ENCODE results near the gene KDM4C.
"Not testable (repeated sequence)": the region's sequence is repeated elsewhere in the genome, so short reads cannot be mapped to it uniquely, and the experiment has no call there.

KDM4C gene

DNA sequence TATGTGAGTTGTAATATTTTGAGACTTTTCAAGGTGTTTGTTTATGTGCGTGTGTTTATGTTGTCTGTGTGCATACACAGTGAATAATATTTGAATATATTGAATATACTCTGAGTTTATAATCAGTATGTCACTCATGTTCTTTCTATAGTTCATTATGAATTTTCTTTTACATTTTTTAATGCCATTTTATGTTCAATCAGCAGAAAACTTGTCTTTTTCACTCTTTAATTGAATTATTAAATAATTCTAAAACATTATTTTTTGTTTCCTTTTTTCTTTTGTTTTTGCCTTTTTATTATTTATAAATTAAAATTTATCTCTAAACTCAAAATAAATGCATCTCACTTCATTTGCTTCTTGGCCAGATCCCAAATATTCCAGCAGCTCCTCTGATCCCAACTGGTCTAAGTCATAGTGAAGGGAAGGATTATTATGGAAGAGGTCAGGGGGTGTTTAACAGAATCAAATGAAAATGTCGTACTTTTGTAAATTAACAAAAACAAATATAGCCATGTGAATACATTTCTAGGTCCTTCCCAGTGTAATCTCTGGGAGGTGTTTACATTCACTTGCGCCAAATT is 188.9 kb downstream of the KDM4C start:
- ChIA-PET CTCF (interaction anchor here (0.6 kb wide), 1 partner anchor 106 kb away, joined by 3 read pairs; no protein-coding TSS in a partner anchor), POLR2A (ENCODE audit: low non-redundant PET) (no interaction called here)
- no peak overlapping the region for H3K27ac ChIP-seq
- TF ChIP-seq, protein P1, sequence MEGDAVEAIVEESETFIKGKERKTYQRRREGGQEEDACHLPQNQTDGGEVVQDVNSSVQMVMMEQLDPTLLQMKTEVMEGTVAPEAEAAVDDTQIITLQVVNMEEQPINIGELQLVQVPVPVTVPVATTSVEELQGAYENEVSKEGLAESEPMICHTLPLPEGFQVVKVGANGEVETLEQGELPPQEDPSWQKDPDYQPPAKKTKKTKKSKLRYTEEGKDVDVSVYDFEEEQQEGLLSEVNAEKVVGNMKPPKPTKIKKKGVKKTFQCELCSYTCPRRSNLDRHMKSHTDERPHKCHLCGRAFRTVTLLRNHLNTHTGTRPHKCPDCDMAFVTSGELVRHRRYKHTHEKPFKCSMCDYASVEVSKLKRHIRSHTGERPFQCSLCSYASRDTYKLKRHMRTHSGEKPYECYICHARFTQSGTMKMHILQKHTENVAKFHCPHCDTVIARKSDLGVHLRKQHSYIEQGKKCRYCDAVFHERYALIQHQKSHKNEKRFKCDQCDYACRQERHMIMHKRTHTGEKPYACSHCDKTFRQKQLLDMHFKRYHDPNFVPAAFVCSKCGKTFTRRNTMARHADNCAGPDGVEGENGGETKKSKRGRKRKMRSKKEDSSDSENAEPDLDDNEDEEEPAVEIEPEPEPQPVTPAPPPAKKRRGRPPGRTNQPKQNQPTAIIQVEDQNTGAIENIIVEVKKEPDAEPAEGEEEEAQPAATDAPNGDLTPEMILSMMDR (conservative IDR thresholded peaks at IDR 0.05; ENCODE audit: low read depth) = no peak
- DNase-seq (ENCODE audit: low spot score) = no peak

GRCh38 chr9:6948921-6949320 is 191.1 kb downstream of the KDM4C start:
- CTCF ChIA-PET; H3K27ac ChIP-seq; DNase-seq (ENCODE audit: low spot score); POLR2A ChIA-PET (ENCODE audit: low non-redundant PET): not testable (repeated sequence)

DNA sequence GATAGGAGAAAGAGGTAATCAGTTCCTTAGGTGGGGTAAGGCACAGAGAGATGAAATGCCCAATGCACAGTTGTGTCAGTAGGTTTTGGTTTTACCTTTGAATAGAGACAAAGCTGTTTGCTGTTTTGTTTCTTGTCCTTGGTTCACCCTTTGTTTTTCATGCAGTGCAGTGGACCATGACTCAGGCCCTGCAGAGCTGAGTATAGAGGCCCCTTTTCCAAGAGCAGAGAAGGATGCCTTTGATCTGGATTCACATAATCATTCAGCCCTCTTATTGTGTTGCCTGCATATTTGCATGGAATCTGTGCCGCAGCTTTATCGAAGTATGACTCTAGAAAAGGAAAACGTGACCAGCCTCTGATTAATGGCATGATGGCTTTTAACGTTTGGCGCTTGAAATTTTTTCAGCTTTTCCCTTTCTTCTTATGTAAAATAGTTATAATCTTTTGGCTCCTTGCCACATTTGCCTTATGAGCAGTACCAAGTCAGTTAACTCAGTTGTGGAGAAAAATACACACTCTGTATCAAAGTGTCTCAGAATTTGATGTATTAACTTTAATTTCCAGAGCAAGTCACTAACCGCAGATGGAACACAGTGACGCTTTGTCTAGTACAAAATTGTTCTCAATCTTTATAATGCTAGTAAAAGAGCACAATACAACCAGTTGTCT is 197.6 kb downstream of the KDM4C start:
- H3K27ac ChIP-seq = no peak overlapping the region
- CTCF ChIA-PET = no interaction called here
- TF ChIP-seq, protein P1 (conservative IDR thresholded peaks at IDR 0.05; ENCODE audit: low read depth) = no peak
- DNase-seq (ENCODE audit: low spot score) = no peak
- POLR2A ChIA-PET (ENCODE audit: low non-redundant PET) = no interaction called here

DNA sequence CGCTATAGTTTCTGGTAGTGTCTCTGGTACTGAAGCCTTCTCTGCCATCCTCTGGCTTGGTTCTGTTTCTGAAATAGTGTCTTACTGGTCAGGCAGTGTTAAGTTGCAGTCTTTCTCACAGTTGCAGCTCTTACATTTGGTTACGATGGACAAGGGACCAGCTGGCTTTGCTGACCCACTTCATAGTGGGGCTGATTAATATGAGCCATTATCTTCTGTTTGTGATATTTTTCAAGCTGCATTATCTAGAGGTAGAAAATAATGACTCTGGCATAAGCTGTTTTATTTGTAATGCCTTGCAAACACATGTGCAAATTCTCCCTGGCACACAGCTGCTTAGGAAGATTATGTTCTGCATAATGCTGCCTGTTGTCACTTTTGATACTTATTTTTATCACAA is 199.1 kb downstream of the KDM4C start:
- H3K27ac ChIP-seq = no peak overlapping the region
- no peak for DNase-seq (ENCODE audit: low spot score)
- POLR2A ChIA-PET (ENCODE audit: low non-redundant PET) = no interaction called here
- CTCF ChIA-PET = no interaction called here
- TF ChIP-seq, protein P1 (conservative IDR thresholded peaks at IDR 0.05; ENCODE audit: low read depth) = no peak

DNA sequence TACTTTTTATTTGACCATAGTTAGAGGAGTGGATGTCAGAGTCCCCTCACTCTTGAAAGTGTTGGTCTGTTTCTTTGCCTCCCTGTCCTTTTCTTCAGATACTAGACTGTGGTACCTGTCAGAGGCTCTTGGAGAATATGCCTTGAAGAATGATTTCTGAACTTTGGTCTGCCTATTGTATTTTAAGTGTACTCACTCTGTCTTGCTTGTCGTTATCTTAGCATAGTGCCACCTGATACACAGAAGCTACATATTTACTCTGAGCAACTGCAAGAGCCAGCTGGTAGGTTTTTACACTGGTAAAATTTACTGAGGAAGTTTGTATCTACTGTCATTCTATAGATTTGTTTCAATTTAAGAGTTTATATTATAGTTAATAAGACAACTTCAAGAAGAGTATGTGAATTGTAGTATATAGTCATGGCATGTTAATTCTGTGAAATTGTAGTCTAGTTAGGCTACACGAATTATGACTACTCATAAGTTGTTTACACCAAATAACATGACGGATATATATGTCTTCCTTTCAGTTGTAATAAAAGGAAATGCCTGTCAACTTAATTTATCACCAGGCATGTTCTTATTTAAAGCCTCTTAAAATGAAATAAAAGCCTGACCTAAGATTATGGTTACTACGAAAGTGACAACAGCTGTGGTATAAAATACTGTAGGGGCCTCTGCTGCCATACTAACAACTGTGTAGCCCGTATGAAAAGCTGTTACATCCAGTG is 201.7 kb downstream of the KDM4C start:
- CTCF ChIA-PET = interaction anchor here (0.6 kb wide), 1 partner anchor 24 kb away, joined by 3 read pairs; no protein-coding TSS in a partner anchor

DNA sequence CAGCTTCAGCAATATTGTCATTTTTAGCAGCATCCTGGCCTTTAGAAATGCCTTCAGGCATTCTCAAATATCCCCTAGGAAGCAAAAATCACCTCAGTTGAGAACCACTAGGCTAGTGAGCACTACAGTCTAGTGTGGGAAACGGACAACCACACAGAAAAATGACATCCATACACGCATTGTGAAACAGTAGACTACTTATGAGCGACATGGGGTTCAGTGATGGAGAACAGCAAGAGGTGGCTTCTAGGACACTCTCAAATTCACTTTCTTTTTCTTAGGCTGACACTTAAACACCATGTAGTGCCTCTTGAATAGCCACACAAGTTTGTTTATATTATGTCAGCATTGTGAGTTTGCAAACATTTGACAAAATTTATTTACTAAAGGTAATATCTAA is 203.0 kb downstream of the KDM4C start:
- no peak for DNase-seq (ENCODE audit: low spot score)
- POLR2A ChIA-PET (ENCODE audit: low non-redundant PET) = no interaction called here
- TF ChIP-seq, protein P1 (conservative IDR thresholded peaks at IDR 0.05; ENCODE audit: low read depth) = no peak
- CTCF ChIA-PET = interaction anchor here (0.6 kb wide), 1 partner anchor 606 kb away, joined by 4 read pairs; no protein-coding TSS in a partner anchor
- H3K27ac ChIP-seq = no peak overlapping the region

More for the DNA sequence above, 201.7 kb downstream of the KDM4C start:
- H3K27ac ChIP-seq = no peak overlapping the region
- POLR2A ChIA-PET (ENCODE audit: low non-redundant PET) = no interaction called here
- TF ChIP-seq, protein P1 (conservative IDR thresholded peaks at IDR 0.05; ENCODE audit: low read depth) = no peak
- DNase-seq (ENCODE audit: low spot score) = no peak
